Natural killer cell (primary cell): ENCODE measurements around the gene B3GNT7. TPM values are rescaled to one million over a fixed set of nuclear protein-coding genes. Genes with fewer than 3 reads are reported as not detected.
"Not testable (repeated sequence)": the region's sequence is repeated elsewhere in the genome, so short reads cannot be mapped to it uniquely, and the experiment has no call there.

Experiments
- ATAC-seq, 3 donors: fragments of 150-1000 bp in 2 of 3; fragments of 200-7000 bp in 1 of 3; cut with Tn5 transposase; 1 replicate in 1 of 3; 2 replicates in 2 of 3; pipeline ENCODE4 v1.10.0; 2021; ENCODE audit warnings: mild to moderate bottlenecking in 2 of 3, moderate library complexity in 2 of 3
- DNase-seq, 2 donors: peaks; one replicate each; pipeline versions ENCODE4 v3.0.0 to v3.0.0-alpha.2; 2013 to 2021; ENCODE audit warnings: mixed read lengths in 1 of 2
- H3K27ac ChIP-seq: one replicate; pipeline ENCODE4 v1.5.1; 2013; ENCODE audit warnings: mild to moderate bottlenecking, low read length
- H3K27me3 ChIP-seq: one replicate; pipeline ENCODE4 v1.6.1; 2013; ENCODE audit warnings: low read length; ENCODE audit not compliant: control insufficient read depth, insufficient read depth
- H3K36me3 ChIP-seq: one replicate; pipeline ENCODE4 v1.6.1; 2013; ENCODE audit warnings: low read length; ENCODE audit not compliant: control insufficient read depth, insufficient read depth
- H3K4me1 ChIP-seq: one replicate; pipeline ENCODE4 v1.6.1; 2013; ENCODE audit warnings: low read length; ENCODE audit not compliant: control insufficient read depth, insufficient read depth
- H3K4me3 ChIP-seq: one replicate; pipeline ENCODE4 v1.5.1; 2013; ENCODE audit warnings: low read length
- H3K9me3 ChIP-seq: one replicate; pipeline ENCODE4 v1.6.1; 2013; ENCODE audit warnings: low read length; ENCODE audit not compliant: control insufficient read depth, insufficient read depth
- H3K27ac Mint-ChIP-seq, 2 donors: one replicate each; pipeline ENCODE4 v1.8.0; 2022; ENCODE audit warnings: mild to moderate bottlenecking in 2 of 2, mixed read lengths in 2 of 2, moderate library complexity in 1 of 2
- H3K27me3 Mint-ChIP-seq, 2 donors: one replicate each; pipeline ENCODE4 v1.8.0; 2022; ENCODE audit warnings: low read depth in 2 of 2, mixed read lengths in 2 of 2
- H3K36me3 Mint-ChIP-seq: one replicate; pipeline ENCODE4 v1.8.0; 2022; ENCODE audit warnings: mixed read lengths
- H3K4me1 Mint-ChIP-seq, 2 donors: one replicate each; pipeline ENCODE4 v1.8.0; 2022; ENCODE audit warnings: mixed read lengths in 2 of 2
- H3K4me3 Mint-ChIP-seq: one replicate; pipeline ENCODE4 v1.8.0; 2022; ENCODE audit warnings: mild to moderate bottlenecking, moderate library complexity, mixed read lengths
- H3K9me3 Mint-ChIP-seq, 2 donors: one replicate each; pipeline ENCODE4 v1.8.0; 2022; ENCODE audit warnings: mixed read lengths in 2 of 2
- WGBS: methylation state at CpG from one replicate; pipeline ENCODE4 v1.1.7; 2013; ENCODE audit warnings: missing lambda C conversion rate; ENCODE audit not compliant: insufficient coverage; 5-methylcytosine and 5-hydroxymethylcytosine counted together
- intact Hi-C: fragments of 100-400 bp; cut with micrococcal nuclease; formaldehyde crosslinking; loops from one replicate; pipeline ENCODE4 v1.14.2; 2022
- total RNA-seq, 4 donors: library from RNA; stranded (reverse); fragments of 120-200 nt in 1 of 4; gene quantifications; one replicate each; pipeline versions ENCODE4 v1.2.3 to v1.2.4, GENCODE V29; 2013 to 2022
- TF ChIP-seq, protein P1 (sequence below): fragments of 200-600 bp; IDR thresholded peaks from one replicate; pipeline ENCODE4 v1.8.0; 2022; ENCODE audit warnings: antibody characterized with exemption

Gene B3GNT7
- total RNA-seq, 3 donors from 2014 or later (not counting 1 experiment from before 2014, with no cell fraction given): 87.5 to 151 (median 113) TPM

DNA sequence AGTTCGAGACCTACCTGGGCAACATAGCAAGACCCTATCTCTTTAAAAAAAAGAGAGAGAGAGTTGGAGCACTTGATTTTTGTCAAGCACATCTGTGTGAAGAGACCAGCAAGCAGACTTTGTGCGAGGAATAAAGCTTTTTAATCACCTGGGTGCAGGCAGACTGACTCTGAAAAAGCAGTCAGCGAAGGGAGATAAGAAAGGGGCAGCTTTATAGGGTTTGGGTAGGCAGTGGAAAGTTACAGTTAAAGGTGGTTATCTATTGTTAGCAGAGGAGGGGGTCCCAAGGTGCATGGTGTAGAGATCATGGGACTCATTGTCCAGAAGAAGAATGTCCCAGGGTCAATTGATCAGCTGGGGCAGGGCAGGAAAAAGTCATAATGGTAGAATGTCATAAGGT is 34.4 kb downstream of the B3GNT7 start:
- no peak overlapping the region for H3K4me3 ChIP-seq
- no peaks in the 10 kb centered on the region for H3K27me3 ChIP-seq
- peaks cover 23 to 26% of the 10 kb centered on the region in 2 donors for H3K4me1 Mint-ChIP-seq
- DNase-seq (no peak), ATAC-seq (no peak)
- H3K27me3 Mint-ChIP-seq: peaks cover 0 to 4% of the 10 kb centered on the region in 2 donors
- H3K27ac ChIP-seq: no peak overlapping the region
- WGBS: 93% methylated on average over 3 of the region's 3 CpGs
- H3K9me3 Mint-ChIP-seq: peaks cover 11 to 13% of the 10 kb centered on the region in 2 donors
- peaks cover 19% of the 10 kb centered on the region for H3K9me3 ChIP-seq
- H3K4me1 ChIP-seq: peaks cover 34% of the 10 kb centered on the region
- TF ChIP-seq, protein P1, sequence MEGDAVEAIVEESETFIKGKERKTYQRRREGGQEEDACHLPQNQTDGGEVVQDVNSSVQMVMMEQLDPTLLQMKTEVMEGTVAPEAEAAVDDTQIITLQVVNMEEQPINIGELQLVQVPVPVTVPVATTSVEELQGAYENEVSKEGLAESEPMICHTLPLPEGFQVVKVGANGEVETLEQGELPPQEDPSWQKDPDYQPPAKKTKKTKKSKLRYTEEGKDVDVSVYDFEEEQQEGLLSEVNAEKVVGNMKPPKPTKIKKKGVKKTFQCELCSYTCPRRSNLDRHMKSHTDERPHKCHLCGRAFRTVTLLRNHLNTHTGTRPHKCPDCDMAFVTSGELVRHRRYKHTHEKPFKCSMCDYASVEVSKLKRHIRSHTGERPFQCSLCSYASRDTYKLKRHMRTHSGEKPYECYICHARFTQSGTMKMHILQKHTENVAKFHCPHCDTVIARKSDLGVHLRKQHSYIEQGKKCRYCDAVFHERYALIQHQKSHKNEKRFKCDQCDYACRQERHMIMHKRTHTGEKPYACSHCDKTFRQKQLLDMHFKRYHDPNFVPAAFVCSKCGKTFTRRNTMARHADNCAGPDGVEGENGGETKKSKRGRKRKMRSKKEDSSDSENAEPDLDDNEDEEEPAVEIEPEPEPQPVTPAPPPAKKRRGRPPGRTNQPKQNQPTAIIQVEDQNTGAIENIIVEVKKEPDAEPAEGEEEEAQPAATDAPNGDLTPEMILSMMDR: no peak
- peaks cover 18% of the 10 kb centered on the region for H3K36me3 Mint-ChIP-seq
- intact Hi-C loops: no loop called here
- peak overlapping the region in 1 of 2 donors; percentile 100 for H3K27ac Mint-ChIP-seq
- no peaks in the 10 kb centered on the region for H3K36me3 ChIP-seq
- no peak overlapping the region for H3K4me3 Mint-ChIP-seq

DNA sequence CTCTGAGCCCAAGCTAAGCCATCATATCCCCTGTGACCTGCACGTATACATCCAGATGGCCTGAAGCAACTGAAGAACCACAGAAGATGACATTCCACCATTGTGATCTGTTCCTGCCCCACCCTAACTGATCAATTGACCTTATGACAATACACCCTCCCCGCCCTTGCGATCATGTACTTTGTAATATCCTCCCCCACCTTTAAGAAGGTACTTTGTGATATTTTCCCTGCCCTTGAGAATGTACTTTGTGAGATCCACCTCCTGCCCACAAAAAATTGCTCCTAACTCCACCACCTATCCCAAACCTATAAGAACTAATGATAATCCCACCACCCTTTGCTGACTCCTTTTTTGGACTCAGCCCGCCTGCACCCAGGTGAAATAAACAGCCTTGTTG is 34.9 kb downstream of the B3GNT7 start:
- peak overlapping the region in 1 of 2 donors; percentile 1 for H3K27ac Mint-ChIP-seq
- intact Hi-C loops, H3K27ac ChIP-seq, DNase-seq, H3K4me3 ChIP-seq, ATAC-seq, H3K36me3 ChIP-seq, H3K27me3 ChIP-seq, H3K4me3 Mint-ChIP-seq, H3K27me3 Mint-ChIP-seq: not testable (repeated sequence)
- WGBS: 90% methylated on average over 4 of the region's 4 CpGs
- H3K9me3 Mint-ChIP-seq: peaks cover 11 to 13% of the 10 kb centered on the region in 2 donors
- H3K36me3 Mint-ChIP-seq: peaks cover 18% of the 10 kb centered on the region
- H3K9me3 ChIP-seq: peaks cover 19% of the 10 kb centered on the region
- peaks cover 29% of the 10 kb centered on the region for H3K4me1 ChIP-seq
- peaks cover 18 to 21% of the 10 kb centered on the region in 2 donors for H3K4me1 Mint-ChIP-seq

DNA sequence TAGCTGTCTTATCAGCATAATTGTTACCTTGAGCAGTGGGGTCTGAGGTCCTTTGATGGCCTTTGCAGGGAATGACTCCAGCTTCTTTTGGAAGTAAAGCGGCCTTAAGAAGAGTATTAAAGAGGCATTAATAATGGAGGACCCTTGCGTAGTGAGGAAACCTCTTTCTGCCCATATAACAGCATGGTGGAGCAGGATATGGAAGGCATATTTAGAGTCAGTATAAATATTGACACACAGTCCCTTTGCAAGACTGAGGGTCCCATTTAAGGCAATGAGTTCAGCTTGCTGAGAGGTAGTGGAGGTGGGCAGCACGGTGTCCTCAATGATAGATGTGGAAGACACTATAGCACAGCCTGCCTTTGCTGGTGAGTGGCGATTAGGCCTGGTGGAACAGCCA is 36.1 kb downstream of the B3GNT7 start:
- no peak overlapping the region for H3K4me3 Mint-ChIP-seq

DNA sequence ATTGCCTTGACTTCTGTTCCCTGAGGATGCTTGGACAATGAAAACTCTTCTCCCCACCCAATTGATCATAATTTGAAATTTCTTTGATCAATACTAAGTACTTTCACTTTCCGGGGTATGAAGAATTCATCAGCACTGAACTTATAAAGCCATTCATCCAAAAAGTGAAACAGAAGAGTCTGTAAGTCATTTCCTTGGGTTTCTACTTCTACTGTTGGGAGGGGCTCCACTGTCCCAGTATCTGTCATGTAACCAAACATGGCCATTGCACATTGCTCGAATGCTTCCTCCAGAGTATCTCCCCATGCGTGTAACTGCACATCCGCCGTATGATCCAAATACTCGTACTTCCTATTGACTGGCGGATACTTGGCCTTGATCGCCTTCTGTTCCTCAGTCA is 38.5 kb downstream of the B3GNT7 start:
- peaks cover 19% of the 10 kb centered on the region for H3K9me3 ChIP-seq
- TF ChIP-seq, protein P1: no peak
- peaks cover 0 to 4% of the 10 kb centered on the region in 2 donors for H3K27me3 Mint-ChIP-seq
- ATAC-seq: no peak
- no peak overlapping the region for H3K27ac ChIP-seq
- H3K4me1 Mint-ChIP-seq: peaks cover 0 to 3% of the 10 kb centered on the region in 2 donors
- no peaks in the 10 kb centered on the region for H3K36me3 ChIP-seq
- no peak overlapping the region for H3K27ac Mint-ChIP-seq
- DNase-seq: no peak
- 93% methylated on average over 8 of the region's 8 CpGs for WGBS
- H3K9me3 Mint-ChIP-seq: peaks cover 11 to 13% of the 10 kb centered on the region in 2 donors
- no peaks in the 10 kb centered on the region for H3K4me1 ChIP-seq
- no peak overlapping the region for H3K4me3 ChIP-seq
- no peak overlapping the region for H3K4me3 Mint-ChIP-seq
- peaks cover 18% of the 10 kb centered on the region for H3K36me3 Mint-ChIP-seq
- no peaks in the 10 kb centered on the region for H3K27me3 ChIP-seq
- intact Hi-C loops: no loop called here

More for the DNA sequence above, 36.1 kb downstream of the B3GNT7 start:
- TF ChIP-seq, protein P1: no peak
- H3K27me3 ChIP-seq: no peaks in the 10 kb centered on the region
- Mint-ChIP-seq H3K9me3 (peaks cover 11 to 13% of the 10 kb centered on the region in 2 donors), H3K4me1 (peaks cover 6 to 9% of the 10 kb centered on the region in 2 donors), H3K27ac (no peak overlapping the region), H3K36me3 (peaks cover 18% of the 10 kb centered on the region), H3K27me3 (peaks cover 0 to 4% of the 10 kb centered on the region in 2 donors)
- intact Hi-C loops: no loop called here
- DNase-seq: no peak
- no peak for ATAC-seq
- peaks cover 19% of the 10 kb centered on the region for H3K9me3 ChIP-seq
- no peaks in the 10 kb centered on the region for H3K36me3 ChIP-seq
- no peak overlapping the region for H3K27ac ChIP-seq
- no peak overlapping the region for H3K4me3 ChIP-seq
- 97% methylated on average over 4 of the region's 4 CpGs for WGBS
- peaks cover 17% of the 10 kb centered on the region for H3K4me1 ChIP-seq
